Endothelial cell (in vitro differentiated cells): ENCODE results near the gene BOLA1. TPM values are rescaled to one million over a fixed set of nuclear protein-coding genes. Genes with fewer than 3 reads are reported as not detected.

Experiments
- DNase-seq: peaks from one replicate; pipeline ENCODE4 v3.0.0; 2021; ENCODE audit warnings: low spot score
- H3K27ac Mint-ChIP-seq: one replicate; pipeline ENCODE4 v1.8.0; 2021; ENCODE audit warnings: mixed read lengths, inconsistent platforms; ENCODE audit not compliant: unreplicated experiment
- H3K27me3 Mint-ChIP-seq: one replicate; pipeline ENCODE4 v1.8.0; 2021; ENCODE audit warnings: mild to moderate bottlenecking, moderate library complexity, mixed read lengths, inconsistent platforms; ENCODE audit not compliant: unreplicated experiment
- H3K36me3 Mint-ChIP-seq: one replicate; pipeline ENCODE4 v1.8.0; 2021; ENCODE audit warnings: mild to moderate bottlenecking, low read depth, mixed read lengths, inconsistent platforms; ENCODE audit not compliant: unreplicated experiment
- H3K4me1 Mint-ChIP-seq: one replicate; pipeline ENCODE4 v1.8.0; 2021; ENCODE audit warnings: mild to moderate bottlenecking, mixed read lengths, inconsistent platforms; ENCODE audit not compliant: unreplicated experiment
- H3K4me3 Mint-ChIP-seq: one replicate; pipeline ENCODE4 v1.8.0; 2021; ENCODE audit warnings: mild to moderate bottlenecking, mixed read lengths, inconsistent platforms; ENCODE audit not compliant: unreplicated experiment
- H3K9me3 Mint-ChIP-seq: one replicate; pipeline ENCODE4 v1.8.0; 2021; ENCODE audit warnings: mixed read lengths, inconsistent platforms; ENCODE audit not compliant: unreplicated experiment
- CTCF ChIP-seq: fragments of 200-600 bp; sonication (generic); IDR thresholded peaks from one replicate; pipeline ENCODE4 v1.5.0; 2021; ENCODE audit warnings: antibody characterized with exemption; ENCODE audit not compliant: unreplicated experiment
- total RNA-seq: library from RNA; stranded (reverse); fragmentation: NEBNext Ultra II Directional; extraction: Animal tissue kit (Norgen Biotek cat#: 25700); gene quantifications from one replicate; pipeline ENCODE4 v1.2.1, GENCODE V29; 2021; ENCODE audit not compliant: unreplicated experiment

The BOLA1 gene
- total RNA-seq, 1 donor from 2014 or later: 7.7 TPM

GRCh38 chr1:149887456-149888246 is 11.7 kb upstream of the BOLA1 start:
- no peak for TF ChIP-seq CTCF
- H3K4me1 Mint-ChIP-seq: no peaks in the 10 kb centered on the region
- no peak overlapping the region for H3K27ac Mint-ChIP-seq
- peak; percentile 53 for DNase-seq
- no peak overlapping the region for H3K4me3 Mint-ChIP-seq
- H3K27me3 Mint-ChIP-seq: no peaks in the 10 kb centered on the region
- H3K36me3 Mint-ChIP-seq: no peaks in the 10 kb centered on the region
- no peaks in the 10 kb centered on the region for H3K9me3 Mint-ChIP-seq

GRCh38 chr1:149888247-149888998 is 10.9 kb upstream of the BOLA1 start:
- no peak overlapping the region for H3K27ac Mint-ChIP-seq
- peak; percentile 66 for TF ChIP-seq CTCF
- DNase-seq: peak; percentile 76
- H3K36me3 Mint-ChIP-seq: no peaks in the 10 kb centered on the region
- H3K27me3 Mint-ChIP-seq: no peaks in the 10 kb centered on the region
- H3K4me1 Mint-ChIP-seq: no peaks in the 10 kb centered on the region
- no peak overlapping the region for H3K4me3 Mint-ChIP-seq
- no peaks in the 10 kb centered on the region for H3K9me3 Mint-ChIP-seq

- Mint-ChIP-seq H3K27me3 (no peaks in the 10 kb centered on the region), H3K4me3 (no peak overlapping the region), H3K27ac (no peak overlapping the region), H3K36me3 (no peaks in the 10 kb centered on the region), H3K9me3 (no peaks in the 10 kb centered on the region), H3K4me1 (no peaks in the 10 kb centered on the region)
- no peak for DNase-seq
- no peak for TF ChIP-seq CTCF
Measured at GRCh38 chr1:149888999-149889289, 10.4 kb upstream of the BOLA1 start.

GRCh38 chr1:149896575-149896974 is 2.8 kb upstream of the BOLA1 start:
- Mint-ChIP-seq H3K36me3 (no peaks in the 10 kb centered on the region), H3K27ac (no peak overlapping the region), H3K4me3 (no peak overlapping the region), H3K4me1 (peaks cover 14% of the 10 kb centered on the region), H3K9me3 (no peaks in the 10 kb centered on the region), H3K27me3 (no peaks in the 10 kb centered on the region)
- no peak for DNase-seq
- no peak for TF ChIP-seq CTCF
